T-cell (primary cell): ENCODE data around the gene CEBPG. TPM values are rescaled to one million over a fixed set of nuclear protein-coding genes. Genes with fewer than 3 reads are reported as not detected.

Experiments
- ATAC-seq, 4 experiments: fragments of 200-7000 bp in 3 of 4; fragments of 150-1000 bp in 1 of 4; cut with Tn5 transposase; replicated peaks in 1 of 4; 1 replicate in 3 of 4; 2 replicates in 1 of 4; pipeline ENCODE4 v1.10.0; 2021; ENCODE audit warnings: moderate library complexity in 3 of 4, mild to moderate bottlenecking in 2 of 4, moderate number of reproducible peaks in 1 of 4
- CTCF ChIA-PET, 2 donors: fragments of 300-600 bp; sonication (Branson Sonifier 250); formaldehyde crosslinking; loops; one replicate each; lab custom pipeline; 2022; ENCODE audit warnings: antibody characterized with exemption in 2 of 2; lab: Charles Lee
- POLR2A ChIA-PET, 2 donors: fragments of 300-600 bp; sonication (Branson Sonifier 250); formaldehyde crosslinking; loops; one replicate each; lab custom pipeline; 2022; ENCODE audit warnings: antibody characterized with exemption in 2 of 2; lab: Charles Lee
- DNase-seq, 35 experiments: peaks; one replicate each; pipeline versions ENCODE4 v3.0.0 to v3.0.0-alpha.2; 2013 to 2023
- H3K27ac ChIP-seq: one replicate; pipeline ENCODE4 v1.5.1; 2013; ENCODE audit warnings: low read length
- H3K27me3 ChIP-seq, 2 experiments: replicated peaks in 1 of 2; 1 replicate in 1 of 2; 2 replicates in 1 of 2; pipeline versions ENCODE4 v1.6.1 to v1.7.0; 2013; ENCODE audit warnings: low read length in 1 of 2, mixed read lengths in 1 of 2; ENCODE audit not compliant: control insufficient read depth in 2 of 2, insufficient read depth in 2 of 2; ENCODE audit errors: extremely low read depth in 1 of 2
- H3K36me3 ChIP-seq, 2 donors: 1 replicate in 1 of 2; 2 replicates in 1 of 2; pipeline versions ENCODE4 v1.6.1 to v1.7.0; 2013; ENCODE audit warnings: low read length in 1 of 2; ENCODE audit not compliant: control insufficient read depth in 2 of 2, insufficient read depth in 1 of 2; ENCODE audit errors: extremely low read depth in 1 of 2
- H3K4me1 ChIP-seq, 2 experiments: 1 replicate in 1 of 2; 2 replicates in 1 of 2; pipeline versions ENCODE4 v1.6.1 to v1.7.0; 2013; ENCODE audit warnings: low read length in 2 of 2, mixed read lengths in 1 of 2; ENCODE audit not compliant: insufficient read depth in 2 of 2, control insufficient read depth in 1 of 2; ENCODE audit errors: extremely low read depth in 1 of 2
- H3K4me3 ChIP-seq, 2 donors: 1 replicate in 1 of 2; 2 replicates in 1 of 2; pipeline versions ENCODE4 v1.5.1 to v1.7.0; 2013; ENCODE audit warnings: mild to moderate bottlenecking in 2 of 2, low read length in 1 of 2, moderate library complexity in 1 of 2; ENCODE audit not compliant: control insufficient read depth in 1 of 2; ENCODE audit errors: extremely low read depth in 1 of 2
- H3K9me3 ChIP-seq: 2 replicates; pipeline ENCODE4 v1.7.0; 2013
- H3K27ac Mint-ChIP-seq, 2 donors: one replicate each; pipeline ENCODE4 v1.8.0; 2020 to 2021; ENCODE audit warnings: mild to moderate bottlenecking in 2 of 2, mixed read lengths in 2 of 2
- H3K27me3 Mint-ChIP-seq, 2 donors: one replicate each; pipeline ENCODE4 v1.8.0; 2021 to 2022; ENCODE audit warnings: mixed read lengths in 2 of 2
- H3K36me3 Mint-ChIP-seq: one replicate; pipeline ENCODE4 v1.8.0; 2021; ENCODE audit warnings: mixed read lengths
- H3K4me1 Mint-ChIP-seq, 3 donors: one replicate each; pipeline ENCODE4 v1.8.0; 2020 to 2022; ENCODE audit warnings: mixed read lengths in 3 of 3, mild to moderate bottlenecking in 1 of 3
- H3K4me3 Mint-ChIP-seq, 3 donors: one replicate each; pipeline ENCODE4 v1.8.0; 2020 to 2022; ENCODE audit warnings: mild to moderate bottlenecking in 3 of 3, mixed read lengths in 3 of 3, moderate library complexity in 3 of 3
- H3K9me3 Mint-ChIP-seq, 3 donors: one replicate each; pipeline ENCODE4 v1.8.0; 2020 to 2022; ENCODE audit warnings: mixed read lengths in 3 of 3
- WGBS: methylation state at CpG from one replicate; pipeline ENCODE4 v1.1.5; 2013; ENCODE audit warnings: missing lambda C conversion rate; ENCODE audit not compliant: insufficient coverage; 5-methylcytosine and 5-hydroxymethylcytosine counted together
- total RNA-seq, 35 experiments: library from RNA in 6 of 35; stranded (reverse) in 6 of 35; fragments of 120-200 nt in 1 of 35; gene quantifications; one replicate each; pipeline versions ENCODE4 v1.2.1 to v1.2.4 and lab custom pipeline; 2013 to 2026

Gene CEBPG
- total RNA-seq, 5 donors from 2014 or later (not counting 1 experiment from before 2014, with no cell fraction given): 15.9 to 27.1 (median 25.1) TPM

GRCh38 chr19:33417751-33418150 lies 44.2 kb downstream of the CEBPG start:
- H3K36me3 ChIP-seq: peaks cover 0 to 4% of the 10 kb centered on the region in 2 donors
- H3K4me1 Mint-ChIP-seq: peaks cover 7 to 10% (median 8%) of the 10 kb centered on the region in 3 donors
- no peaks in the 10 kb centered on the region for H3K27me3 ChIP-seq
- no peak overlapping the region for H3K27ac ChIP-seq
- no peaks in the 10 kb centered on the region for H3K36me3 Mint-ChIP-seq
- ATAC-seq (no peak), DNase-seq (no peak)
- H3K4me1 ChIP-seq: peaks cover 0 to 9% of the 10 kb centered on the region in 2 experiments
- POLR2A ChIA-PET: interaction anchor here in 1 of 2 donors (0.6 kb wide), 1 partner anchor 756 kb away, joined by 3 read pairs; no protein-coding TSS in a partner anchor
- no peaks in the 10 kb centered on the region for H3K9me3 Mint-ChIP-seq
- no peaks in the 10 kb centered on the region for H3K27me3 Mint-ChIP-seq
- 89% methylated on average over 9 of the region's 14 CpGs for WGBS
- no peak overlapping the region for H3K27ac Mint-ChIP-seq
- H3K4me3 ChIP-seq: no peak overlapping the region
- CTCF ChIA-PET: no interaction called here
- H3K9me3 ChIP-seq: no peaks in the 10 kb centered on the region
- H3K4me3 Mint-ChIP-seq: no peak overlapping the region

DNA sequence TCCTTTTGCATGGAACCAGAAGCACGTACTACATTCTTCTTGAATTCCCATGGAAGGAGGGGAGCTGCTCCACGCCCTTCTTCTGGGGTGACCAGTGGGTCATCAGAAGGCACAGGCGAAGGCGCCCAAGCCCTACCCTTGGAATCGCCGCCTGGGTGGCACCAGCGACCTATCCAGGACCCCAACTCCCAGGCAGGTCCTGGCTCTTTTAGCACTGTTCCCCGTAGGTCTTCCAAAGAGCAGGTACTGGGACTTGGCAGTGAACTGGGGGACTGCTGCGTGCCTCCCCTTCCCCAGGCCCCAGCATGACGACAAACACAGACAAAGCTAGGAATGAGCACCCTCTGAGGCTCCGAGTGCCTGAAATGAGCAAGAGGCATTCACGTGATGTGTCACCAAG lies 45.0 kb downstream of the CEBPG start:
- H3K27me3 Mint-ChIP-seq: no peaks in the 10 kb centered on the region
- no peaks in the 10 kb centered on the region for H3K27me3 ChIP-seq
- CTCF ChIA-PET: interaction anchor here in 1 of 2 donors (1.0 kb wide), 1 partner anchor 9 kb away, joined by 3 read pairs; no protein-coding TSS in a partner anchor
- H3K27ac Mint-ChIP-seq: no peak overlapping the region
- H3K4me3 Mint-ChIP-seq: no peak overlapping the region
- peaks cover 0 to 9% of the 10 kb centered on the region in 2 experiments for H3K4me1 ChIP-seq
- peaks cover 0 to 4% of the 10 kb centered on the region in 2 donors for H3K36me3 ChIP-seq
- 89% methylated on average over 12 of the region's 12 CpGs for WGBS
- H3K9me3 ChIP-seq: no peaks in the 10 kb centered on the region
- H3K4me3 ChIP-seq: no peak overlapping the region
- ATAC-seq: no peak
- POLR2A ChIA-PET: no interaction called here
- no peaks in the 10 kb centered on the region for H3K9me3 Mint-ChIP-seq
- H3K27ac ChIP-seq: no peak overlapping the region
- no peaks in the 10 kb centered on the region for H3K36me3 Mint-ChIP-seq
- DNase-seq: no peak
- peaks cover 7 to 10% (median 8%) of the 10 kb centered on the region in 3 donors for H3K4me1 Mint-ChIP-seq

GRCh38 chr19:33418871-33419787 lies 45.6 kb downstream of the CEBPG start:
- H3K36me3 Mint-ChIP-seq: no peaks in the 10 kb centered on the region
- no peak overlapping the region for H3K4me3 Mint-ChIP-seq
- no peaks in the 10 kb centered on the region for H3K27me3 Mint-ChIP-seq
- H3K27ac Mint-ChIP-seq: no peak overlapping the region
- H3K27me3 ChIP-seq: no peaks in the 10 kb centered on the region
- no peaks in the 10 kb centered on the region for H3K9me3 ChIP-seq
- ATAC-seq (no peak), DNase-seq (no peak)
- ChIA-PET CTCF (interaction anchor here in 1 of 2 donors (1.0 kb wide), 1 partner anchor 10 kb away, joined by 3 read pairs; no protein-coding TSS in a partner anchor), POLR2A (no interaction called here)
- peaks cover 7 to 10% (median 8%) of the 10 kb centered on the region in 3 donors for H3K4me1 Mint-ChIP-seq
- peaks cover 0 to 4% of the 10 kb centered on the region in 2 donors for H3K36me3 ChIP-seq
- no peak overlapping the region for H3K4me3 ChIP-seq
- peaks cover 0 to 9% of the 10 kb centered on the region in 2 experiments for H3K4me1 ChIP-seq
- 88% methylated on average over 18 of the region's 20 CpGs for WGBS
- H3K27ac ChIP-seq: no peak overlapping the region
- H3K9me3 Mint-ChIP-seq: no peaks in the 10 kb centered on the region

GRCh38 chr19:33419788-33420130 lies 46.2 kb downstream of the CEBPG start:
- peaks cover 7 to 10% (median 8%) of the 10 kb centered on the region in 3 donors for H3K4me1 Mint-ChIP-seq
- Histone ChIP-seq H3K27me3 (no peaks in the 10 kb centered on the region), H3K4me3 (no peak overlapping the region), H3K36me3 (peaks cover 0 to 4% of the 10 kb centered on the region in 2 donors), H3K27ac (no peak overlapping the region), H3K4me1 (peaks cover 0 to 9% of the 10 kb centered on the region in 2 experiments), H3K9me3 (no peaks in the 10 kb centered on the region)
- no peak overlapping the region for H3K4me3 Mint-ChIP-seq
- DNase-seq: no peak
- no peak for ATAC-seq
- no peaks in the 10 kb centered on the region for H3K27me3 Mint-ChIP-seq
- ChIA-PET CTCF (no interaction called here), POLR2A (no interaction called here)
- peaks cover 3% of the 10 kb centered on the region for H3K36me3 Mint-ChIP-seq
- H3K9me3 Mint-ChIP-seq: no peaks in the 10 kb centered on the region
- no peak overlapping the region for H3K27ac Mint-ChIP-seq
- WGBS: 62% methylated on average over 3 of the region's 6 CpGs

- Mint-ChIP-seq H3K4me3 (no peak overlapping the region), H3K4me1 (peaks cover 7 to 10% (median 8%) of the 10 kb centered on the region in 3 donors), H3K9me3 (no peaks in the 10 kb centered on the region), H3K27me3 (no peaks in the 10 kb centered on the region), H3K36me3 (peaks cover 3% of the 10 kb centered on the region), H3K27ac (no peak overlapping the region)
- H3K4me3 ChIP-seq: no peak overlapping the region
- H3K4me1 ChIP-seq: peaks cover 0 to 9% of the 10 kb centered on the region in 2 experiments
- ChIA-PET CTCF (no interaction called here), POLR2A (no interaction called here)
- no peaks in the 10 kb centered on the region for H3K27me3 ChIP-seq
- H3K27ac ChIP-seq: no peak overlapping the region
- peaks cover 0 to 4% of the 10 kb centered on the region in 2 donors for H3K36me3 ChIP-seq
- DNase-seq (no peak), ATAC-seq (no peak)
- H3K9me3 ChIP-seq: no peaks in the 10 kb centered on the region
- 80% methylated on average over 9 of the region's 9 CpGs for WGBS
These were observed 47.3 kb downstream of the CEBPG start for GRCh38 chr19:33420821-33421220.

DNA sequence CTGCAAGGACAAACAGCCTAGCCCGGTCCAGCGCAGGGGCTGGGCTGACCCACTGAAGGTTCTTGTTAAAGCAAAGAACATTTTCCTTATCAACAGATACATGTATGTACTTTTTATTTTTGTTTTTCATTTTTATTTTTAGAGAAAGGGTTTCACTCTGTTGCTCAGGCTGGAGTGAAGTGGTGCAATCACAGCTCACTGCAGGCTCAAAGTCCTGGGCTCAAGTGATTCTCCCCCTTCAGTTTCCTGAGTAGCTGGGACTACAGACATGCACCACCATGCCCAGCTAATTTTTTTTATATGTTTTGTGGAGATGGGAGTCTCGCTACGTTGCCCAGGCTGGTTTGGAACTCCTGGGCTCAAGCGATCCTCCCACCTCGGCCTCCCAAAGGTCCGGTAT lies 47.9 kb downstream of the CEBPG start:
- CTCF ChIA-PET: no interaction called here
- WGBS: no CpG with 5 or more reads among the region's 7 CpGs

More for the DNA sequence above, 47.9 kb downstream of the CEBPG start:
- Histone ChIP-seq H3K27me3 (no peaks in the 10 kb centered on the region), H3K9me3 (no peaks in the 10 kb centered on the region), H3K4me1 (peaks cover 0 to 6% of the 10 kb centered on the region in 2 experiments), H3K4me3 (no peak overlapping the region), H3K36me3 (peaks cover 0 to 4% of the 10 kb centered on the region in 2 donors), H3K27ac (no peak overlapping the region)
- Mint-ChIP-seq H3K4me1 (peaks cover 6% of the 10 kb centered on the region in 3 donors), H3K9me3 (no peaks in the 10 kb centered on the region), H3K4me3 (no peak overlapping the region), H3K27ac (no peak overlapping the region), H3K27me3 (no peaks in the 10 kb centered on the region), H3K36me3 (peaks cover 3% of the 10 kb centered on the region)
- DNase-seq (no peak), ATAC-seq (no peak)
- POLR2A ChIA-PET: no interaction called here
